ENCODE measurements around the gene HOXB6. TPM values are rescaled to one million over a fixed set of nuclear protein-coding genes. Genes with fewer than 3 reads are reported as not detected.

Gene HOXB6
- total RNA-seq, 1 donor from 2014 or later = 22.9 TPM

DNA sequence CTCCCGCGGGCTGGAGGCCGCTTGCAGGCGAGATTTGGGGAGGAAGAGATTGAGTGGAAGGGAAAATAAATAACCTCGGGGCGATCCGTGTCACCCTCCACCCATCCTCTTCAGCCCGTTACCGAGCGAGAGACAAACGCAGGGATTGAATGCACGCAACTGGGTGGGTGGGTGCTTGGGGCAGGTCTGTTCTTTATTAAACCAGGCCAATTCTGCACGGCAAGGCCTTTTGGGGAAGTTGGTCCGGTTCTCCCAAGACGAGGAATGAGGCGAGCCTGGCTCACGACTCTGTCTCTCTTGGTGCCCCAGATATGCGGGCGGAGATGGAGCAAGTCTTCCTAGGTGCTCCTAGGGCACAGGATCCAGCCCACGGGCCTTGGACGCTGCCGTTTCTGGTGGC is 6.4 kb upstream of the HOXB6 start:
- DNase-seq (ENCODE audit: low read depth) = peak; percentile 60

DNA sequence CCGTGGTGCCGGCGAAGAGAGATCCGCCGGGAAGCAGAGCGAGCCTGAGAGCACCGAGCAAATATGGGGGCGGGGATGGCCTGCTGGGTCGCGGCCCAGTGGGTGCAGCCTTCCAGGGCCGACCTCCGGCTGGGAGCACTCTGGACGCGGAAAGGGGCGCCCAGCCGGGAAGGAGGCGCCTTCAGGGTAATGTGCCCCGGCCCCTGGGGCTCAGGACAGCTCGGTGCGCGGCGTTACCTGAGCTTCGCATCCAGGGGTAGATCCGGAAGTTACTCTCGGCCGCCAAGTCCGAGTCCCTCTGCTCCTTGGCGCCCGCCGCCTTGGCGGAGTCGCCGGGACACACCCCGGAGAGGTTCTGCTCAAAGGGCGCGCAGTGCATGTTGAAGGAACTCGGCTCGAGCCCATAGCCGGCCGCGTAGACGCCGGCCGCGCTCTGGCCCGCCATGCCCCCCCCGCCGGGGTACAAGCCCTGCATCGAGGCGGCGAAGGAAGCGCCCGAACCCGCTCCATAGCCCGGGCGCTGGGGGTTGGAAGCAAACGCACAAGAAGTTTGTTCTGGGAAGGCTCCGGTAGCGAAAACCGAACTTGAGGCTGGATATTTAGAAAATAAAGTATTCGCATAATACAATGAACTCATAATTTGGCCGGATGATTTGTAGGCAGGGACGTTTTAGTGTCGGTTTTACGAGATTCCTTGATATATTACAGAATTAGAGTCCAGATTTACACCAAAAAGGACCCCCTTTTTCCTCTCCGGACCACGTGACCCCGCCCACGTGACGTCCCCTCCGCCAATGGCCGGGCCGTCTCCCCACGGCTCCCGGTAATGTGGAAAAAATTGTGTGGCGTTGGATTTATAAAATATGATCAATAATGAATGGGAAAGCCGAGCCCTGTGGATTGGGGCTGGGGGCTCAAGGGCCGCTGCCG is 5.8 kb upstream of the HOXB6 start, which contains the start of gene HOXB7:
Gene HOXB7 (minus strand): TSS at position 736 of the 930 bp plus-strand sequence. CDS start 99 bp downstream, at position 637.
- DNase-seq (ENCODE audit: low read depth) = peak; percentile 85

DNA sequence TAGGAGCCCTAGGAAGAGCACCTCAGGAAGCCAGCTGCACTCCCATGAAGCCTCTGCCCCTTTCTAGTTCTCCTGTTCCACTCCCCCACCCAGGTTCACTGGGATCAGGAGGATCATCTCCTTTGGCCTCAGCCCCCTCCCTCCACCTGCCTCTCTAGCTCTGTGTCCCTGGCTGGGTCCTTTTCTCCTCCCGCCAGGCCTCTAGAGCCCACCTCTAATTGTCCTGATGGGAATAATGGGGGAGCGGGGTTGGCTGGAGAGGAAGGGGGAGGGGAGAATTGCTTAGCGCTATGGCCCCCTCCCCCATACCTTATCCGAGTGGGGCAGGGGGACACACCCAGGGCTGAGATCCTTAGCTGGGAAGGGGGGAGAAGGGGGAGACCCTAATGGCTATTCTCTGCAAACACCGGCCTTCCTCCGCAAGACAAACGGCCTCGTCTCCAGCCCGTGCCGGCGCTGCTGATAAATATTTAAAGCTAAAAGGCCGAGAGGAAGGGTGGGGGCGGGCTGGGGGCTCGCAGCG is 5.0 kb upstream of the HOXB6 start:
- DNase-seq (ENCODE audit: low read depth) = no peak

DNA sequence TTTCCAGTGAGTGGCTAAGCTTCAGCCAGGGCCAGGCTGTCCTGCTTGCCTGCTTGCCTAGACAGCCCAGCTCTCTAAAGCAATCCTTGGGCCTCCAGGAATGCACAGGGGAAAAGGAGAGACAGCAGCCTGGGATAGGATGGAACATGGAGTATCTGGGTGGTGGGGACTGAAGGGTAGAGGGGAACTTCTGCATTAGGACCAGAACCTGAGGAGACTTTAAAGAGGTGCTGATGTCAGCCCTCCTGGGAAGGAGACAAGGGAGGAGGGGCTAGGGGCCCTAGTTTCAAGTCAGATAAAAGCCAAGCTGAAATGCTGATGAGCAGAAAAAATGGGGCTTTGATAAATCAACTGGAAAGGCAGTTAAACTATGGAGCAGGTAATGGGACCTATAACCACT is 4.2 kb upstream of the HOXB6 start:
- DNase-seq (ENCODE audit: low read depth) = no peak

- DNase-seq (ENCODE audit: low read depth) = no peak
Observed at GRCh38 chr17:48608494-48608834, 3.7 kb upstream of the HOXB6 start.

GRCh38 chr17:48606892-48607614 is 2.3 kb upstream of the HOXB6 start:
- DNase-seq (ENCODE audit: low read depth) = no peak

- DNase-seq (ENCODE audit: low read depth) = no peak
Observed at GRCh38 chr17:48605991-48606891, 1.5 kb upstream of the HOXB6 start.

- DNase-seq (ENCODE audit: low read depth) = no peak
Observed at GRCh38 chr17:48605409-48605919, 678 bp upstream of the HOXB6 start.

GRCh38 chr17:48603959-48604769 is 622 bp downstream of the HOXB6 start:
- DNase-seq (ENCODE audit: low read depth) = peak; percentile 84

DNA sequence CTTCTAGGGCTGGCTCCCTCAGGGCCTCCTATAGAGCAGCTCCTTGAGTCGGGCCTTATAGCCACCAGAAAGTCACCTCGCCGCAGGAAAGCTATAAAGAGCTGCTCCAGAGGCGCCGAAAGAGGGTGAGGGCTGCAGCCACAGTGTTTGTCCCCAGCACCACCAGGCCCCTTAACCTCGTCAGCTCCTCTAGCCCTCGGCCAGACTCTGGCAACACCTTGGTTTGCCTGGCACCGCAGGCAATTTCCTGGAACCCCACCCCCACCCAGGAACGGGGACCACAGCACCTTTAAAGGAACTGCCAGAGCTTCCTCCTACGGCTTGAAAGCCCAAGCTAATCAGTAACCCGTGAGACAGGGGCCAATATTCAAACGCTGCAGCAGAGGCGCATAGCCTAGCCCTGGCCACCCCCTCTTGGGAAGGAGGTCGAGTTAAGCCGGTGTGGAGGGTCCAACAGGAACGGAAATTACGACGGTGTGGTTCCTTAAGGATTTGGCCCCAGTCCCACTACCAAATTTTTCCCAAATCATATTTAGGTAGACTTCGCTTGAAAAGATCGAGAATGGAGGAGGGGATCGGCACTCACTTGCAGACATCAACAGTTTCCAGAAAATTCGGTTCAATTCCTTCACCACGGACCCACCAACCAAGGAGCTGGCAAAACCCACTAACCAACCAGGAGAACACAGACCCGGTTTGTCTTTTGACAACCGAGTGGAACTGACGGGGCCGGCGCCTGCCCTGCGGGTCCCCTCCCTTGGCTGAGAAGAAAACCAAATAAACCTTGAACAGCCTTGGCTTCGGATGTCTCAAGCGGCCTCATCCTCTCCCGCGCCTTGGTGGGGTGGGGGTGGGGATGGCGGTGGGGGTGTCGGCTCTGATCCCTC is 3.0 kb downstream of the HOXB6 start:
- DNase-seq (ENCODE audit: low read depth) = no peak

DNA sequence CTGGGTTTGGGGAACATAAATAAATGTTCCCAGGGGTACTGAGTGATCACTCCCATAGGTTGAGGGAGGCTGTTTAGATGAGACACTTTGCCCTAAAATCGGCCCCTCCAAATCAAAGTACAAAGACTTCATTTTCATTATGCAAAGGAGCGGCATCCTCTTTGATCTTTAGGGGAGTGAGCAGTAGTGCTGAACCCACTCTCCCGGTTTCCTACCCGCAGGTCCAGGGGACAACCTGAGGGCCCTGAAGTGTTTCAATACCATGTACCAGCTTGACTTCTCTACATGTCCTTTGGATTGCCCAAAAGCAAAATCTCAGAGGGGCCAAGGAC is 3.6 kb downstream of the HOXB6 start:
- DNase-seq (ENCODE audit: low read depth) = no peak

GRCh38 chr17:48600244-48601098 is 4.3 kb downstream of the HOXB6 start:
- no peak for DNase-seq (ENCODE audit: low read depth)

DNA sequence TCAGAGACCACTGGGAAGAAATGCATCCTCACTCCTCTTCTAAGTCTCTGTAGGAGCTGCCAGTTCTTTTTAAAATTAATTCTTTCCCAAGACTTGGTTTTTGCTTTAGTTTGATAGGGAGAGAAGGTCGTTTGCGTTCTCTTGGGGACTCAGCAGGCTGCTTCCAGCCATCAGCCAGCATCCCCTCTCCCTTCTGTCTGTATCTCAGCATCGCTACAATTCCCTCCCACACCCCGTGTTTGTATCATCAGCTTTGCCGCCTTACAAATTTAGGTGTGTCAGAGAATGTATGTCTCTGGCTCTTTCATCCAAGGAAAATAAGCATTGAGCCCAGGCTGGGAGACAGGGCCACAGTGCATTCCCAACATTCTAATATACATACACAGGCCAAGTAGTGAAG is 5.4 kb downstream of the HOXB6 start:
- DNase-seq (ENCODE audit: low read depth) = no peak

- no peak for DNase-seq (ENCODE audit: low read depth)
Observed at GRCh38 chr17:48598736-48599135, 6.0 kb downstream of the HOXB6 start.

DNA sequence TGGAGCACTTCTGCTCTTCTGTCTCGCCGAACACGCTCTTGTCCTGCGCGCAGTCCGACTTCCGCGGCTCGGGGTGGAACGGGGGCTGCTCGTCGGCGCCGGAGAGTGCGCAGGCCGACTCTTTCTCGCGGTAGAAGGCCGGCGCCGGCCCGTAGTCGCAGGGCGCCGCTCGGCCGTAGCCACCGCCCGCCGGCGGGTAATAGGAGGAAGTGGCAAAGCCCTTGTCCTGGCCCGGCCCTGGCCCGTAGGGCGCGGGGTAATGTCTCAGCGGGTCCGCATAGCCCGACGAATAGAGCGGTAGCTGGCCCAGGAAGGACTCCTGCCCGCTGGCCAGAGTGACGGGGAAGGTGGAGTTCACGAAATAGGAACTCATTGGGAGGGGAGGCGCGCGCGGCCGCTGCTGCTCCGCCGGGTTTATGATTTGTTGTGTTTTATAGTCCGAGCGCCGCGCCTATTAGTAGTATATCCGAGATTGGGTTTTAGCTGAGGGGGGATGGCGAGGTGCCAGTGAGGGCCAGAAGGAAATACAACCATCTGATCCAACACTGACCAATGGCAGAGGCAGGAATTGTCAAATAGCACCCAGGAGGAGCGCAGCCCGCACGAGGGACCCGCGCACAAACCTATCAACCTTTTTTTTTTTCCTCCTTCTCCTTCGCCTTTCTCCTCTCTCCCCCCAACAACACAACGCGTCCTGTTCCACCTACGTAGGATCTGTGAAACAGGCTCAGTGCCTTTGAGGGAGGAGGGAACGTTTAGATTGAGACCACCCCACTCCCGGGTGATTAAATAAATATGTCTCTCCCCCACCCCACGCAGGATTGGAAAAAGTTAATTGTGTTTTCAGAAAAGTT is 6.8 kb downstream of the HOXB6 start:
- DNase-seq (ENCODE audit: low read depth) = peak; percentile 84

GRCh38 chr17:48597528-48597777 is 7.3 kb downstream of the HOXB6 start:
- no peak for DNase-seq (ENCODE audit: low read depth)

DNA sequence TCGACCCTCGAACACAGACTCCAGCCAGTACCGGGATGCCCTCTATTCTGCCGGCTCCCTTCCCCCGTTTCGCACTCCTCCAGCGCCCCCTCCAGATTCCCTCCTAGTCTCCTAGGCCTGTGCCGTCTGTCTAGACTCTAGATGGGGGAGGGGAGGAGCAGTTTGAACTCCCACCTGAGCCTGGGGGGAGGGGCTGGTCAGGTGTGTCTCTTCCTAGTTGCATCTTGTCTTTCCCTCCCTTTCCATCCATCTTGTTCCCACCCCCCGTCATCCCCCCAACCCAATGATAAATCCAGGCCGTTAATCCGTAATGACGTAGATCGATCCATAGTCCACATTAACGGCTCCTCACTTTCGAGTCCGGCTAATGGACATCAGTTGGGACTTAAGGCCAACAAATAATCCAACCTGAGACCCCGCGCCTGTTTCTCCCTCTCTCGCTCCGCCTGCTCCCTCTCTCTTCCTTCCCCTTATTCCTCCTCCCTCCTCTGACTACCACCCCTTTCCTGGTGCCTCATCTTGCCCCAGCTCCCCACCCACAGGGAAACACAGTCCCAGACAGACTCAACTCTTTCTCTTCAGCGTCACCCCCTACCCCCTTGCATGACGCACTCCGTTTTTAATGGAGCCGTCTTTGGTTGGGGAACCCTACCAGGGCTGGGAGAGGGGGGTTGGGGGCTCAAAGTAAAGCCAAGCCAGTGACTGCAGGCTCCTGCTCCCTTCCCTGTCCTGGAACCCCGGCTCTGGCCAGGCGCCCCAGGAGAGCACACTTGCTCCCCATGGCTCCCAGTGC is 7.9 kb downstream of the HOXB6 start:
- no peak for DNase-seq (ENCODE audit: low read depth)
